ENCODE data around the gene SERPINA10.
"Not testable (repeated sequence)": the region's sequence is repeated elsewhere in the genome, so short reads cannot be mapped to it uniquely, and the experiment has no call there.

Gene SERPINA10

DNA sequence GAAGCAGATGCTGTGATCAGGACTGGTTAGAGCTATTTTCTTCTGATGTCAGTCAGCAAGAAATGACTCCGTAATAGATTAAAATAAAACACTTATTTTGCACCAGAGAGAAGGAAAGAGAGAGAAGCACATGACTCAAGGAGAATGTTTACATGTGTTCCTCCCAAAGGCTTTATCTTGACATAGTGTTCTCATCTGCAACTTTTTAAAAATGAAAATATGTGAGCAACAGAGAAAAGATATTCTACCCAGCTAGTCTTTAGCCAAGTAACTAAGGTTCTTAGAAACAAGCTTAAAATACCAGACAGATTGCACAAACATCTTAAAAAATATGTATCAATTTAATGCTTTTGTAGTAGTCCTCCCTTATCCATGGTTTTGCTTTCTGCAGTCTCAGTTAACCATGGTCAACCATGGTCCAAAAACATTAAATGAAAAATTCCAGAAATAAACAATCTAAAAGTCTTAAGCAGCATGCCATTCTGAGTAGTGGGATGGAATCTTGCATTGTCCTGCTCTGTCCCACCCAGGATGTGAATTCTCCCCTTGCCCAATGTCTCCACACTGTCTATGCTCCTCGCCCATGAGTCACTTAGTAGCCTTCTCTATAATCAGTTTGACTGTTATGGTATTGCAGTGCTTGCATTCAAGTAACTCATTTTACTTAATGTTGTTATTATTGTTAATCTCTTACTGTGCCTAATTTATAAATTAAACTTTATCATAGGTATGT lies 9.9 kb downstream of the SERPINA10 start:
- no peaks in the 10 kb centered on the region for H3K9me3 ChIP-seq (ENCODE audit: control insufficient read depth, insufficient read depth, low read length)
- H3K27me3 ChIP-seq (ENCODE audit: control insufficient read depth, low read length) = peaks cover 9% of the 10 kb centered on the region
- no peak overlapping the region for H3K4me3 ChIP-seq (ENCODE audit: low read length)
- no peaks in the 10 kb centered on the region for H3K36me3 ChIP-seq (ENCODE audit: control insufficient read depth, low read length)
- H3K79me2 ChIP-seq (ENCODE audit: control insufficient read depth, low read length) = no peaks in the 10 kb centered on the region
- H3K4me2 ChIP-seq (ENCODE audit: low read length) = no peak overlapping the region
- no peaks in the 10 kb centered on the region for H3K9me2 ChIP-seq (replicated peaks; ENCODE audit: control insufficient read depth, low read length)
- TF ChIP-seq, protein P1, sequence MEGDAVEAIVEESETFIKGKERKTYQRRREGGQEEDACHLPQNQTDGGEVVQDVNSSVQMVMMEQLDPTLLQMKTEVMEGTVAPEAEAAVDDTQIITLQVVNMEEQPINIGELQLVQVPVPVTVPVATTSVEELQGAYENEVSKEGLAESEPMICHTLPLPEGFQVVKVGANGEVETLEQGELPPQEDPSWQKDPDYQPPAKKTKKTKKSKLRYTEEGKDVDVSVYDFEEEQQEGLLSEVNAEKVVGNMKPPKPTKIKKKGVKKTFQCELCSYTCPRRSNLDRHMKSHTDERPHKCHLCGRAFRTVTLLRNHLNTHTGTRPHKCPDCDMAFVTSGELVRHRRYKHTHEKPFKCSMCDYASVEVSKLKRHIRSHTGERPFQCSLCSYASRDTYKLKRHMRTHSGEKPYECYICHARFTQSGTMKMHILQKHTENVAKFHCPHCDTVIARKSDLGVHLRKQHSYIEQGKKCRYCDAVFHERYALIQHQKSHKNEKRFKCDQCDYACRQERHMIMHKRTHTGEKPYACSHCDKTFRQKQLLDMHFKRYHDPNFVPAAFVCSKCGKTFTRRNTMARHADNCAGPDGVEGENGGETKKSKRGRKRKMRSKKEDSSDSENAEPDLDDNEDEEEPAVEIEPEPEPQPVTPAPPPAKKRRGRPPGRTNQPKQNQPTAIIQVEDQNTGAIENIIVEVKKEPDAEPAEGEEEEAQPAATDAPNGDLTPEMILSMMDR (IDR thresholded peaks at IDR 0.05; ENCODE audit: low read depth, low read length, poor library complexity, severe bottlenecking) = no peak
- no peak for TF ChIP-seq EZH2phosphoT487 (IDR thresholded peaks at IDR 0.05; ENCODE audit: borderline replicate concordance, low read length)
- H3K27ac ChIP-seq (ENCODE audit: low read depth, low read length) = no peak overlapping the region
- H3F3A ChIP-seq (ENCODE audit: control insufficient read depth, insufficient read depth) = no peaks in the 10 kb centered on the region
- no peaks in the 10 kb centered on the region for H4K20me1 ChIP-seq (ENCODE audit: control insufficient read depth, insufficient read depth, low read depth, low read length)
- no peaks in the 10 kb centered on the region for H3K4me1 ChIP-seq (ENCODE audit: control insufficient read depth, low read length)

- H3K79me2 ChIP-seq (ENCODE audit: control insufficient read depth, low read length) = no peaks in the 10 kb centered on the region
- no peaks in the 10 kb centered on the region for H3K9me3 ChIP-seq (ENCODE audit: control insufficient read depth, insufficient read depth, low read length)
- no peak overlapping the region for H3K4me2 ChIP-seq (ENCODE audit: low read length)
- no peak for TF ChIP-seq EZH2phosphoT487 (IDR thresholded peaks at IDR 0.05; ENCODE audit: borderline replicate concordance, low read length)
- TF ChIP-seq, protein P1 (IDR thresholded peaks at IDR 0.05; ENCODE audit: low read depth, low read length, poor library complexity, severe bottlenecking) = no peak
- no peaks in the 10 kb centered on the region for H3F3A ChIP-seq (ENCODE audit: control insufficient read depth, insufficient read depth)
- H3K36me3 ChIP-seq (ENCODE audit: control insufficient read depth, low read length) = no peaks in the 10 kb centered on the region
- no peak overlapping the region for H3K4me3 ChIP-seq (ENCODE audit: low read length)
- H3K4me1 ChIP-seq (ENCODE audit: control insufficient read depth, low read length) = no peaks in the 10 kb centered on the region
- peaks cover 6% of the 10 kb centered on the region for H3K27me3 ChIP-seq (ENCODE audit: control insufficient read depth, low read length)
- H4K20me1 ChIP-seq (ENCODE audit: control insufficient read depth, insufficient read depth, low read depth, low read length) = no peaks in the 10 kb centered on the region
- H3K9me2 ChIP-seq (replicated peaks; ENCODE audit: control insufficient read depth, low read length) = no peaks in the 10 kb centered on the region
- H3K27ac ChIP-seq (ENCODE audit: low read depth, low read length) = no peak overlapping the region
Observed at GRCh38 chr14:94278731-94279130, 14.3 kb downstream of the SERPINA10 start.

GRCh38 chr14:94276898-94277561 lies 16.0 kb downstream of the SERPINA10 start:
- H3K4me3 ChIP-seq (ENCODE audit: low read length); H3K27me3 ChIP-seq (ENCODE audit: control insufficient read depth, low read length); H3K4me1 ChIP-seq (ENCODE audit: control insufficient read depth, low read length); H3K36me3 ChIP-seq (ENCODE audit: control insufficient read depth, low read length); H3K27ac ChIP-seq (ENCODE audit: low read depth, low read length); H3K9me2 ChIP-seq (replicated peaks; ENCODE audit: control insufficient read depth, low read length); H3K9me3 ChIP-seq (ENCODE audit: control insufficient read depth, insufficient read depth, low read length); H3F3A ChIP-seq (ENCODE audit: control insufficient read depth, insufficient read depth); H3K79me2 ChIP-seq (ENCODE audit: control insufficient read depth, low read length); H4K20me1 ChIP-seq (ENCODE audit: control insufficient read depth, insufficient read depth, low read depth, low read length); H3K4me2 ChIP-seq (ENCODE audit: low read length): not testable (repeated sequence)

GRCh38 chr14:94269156-94269555 lies 23.9 kb downstream of the SERPINA10 start:
- no peaks in the 10 kb centered on the region for H3K79me2 ChIP-seq (ENCODE audit: control insufficient read depth, low read length)
- no peak overlapping the region for H3K4me2 ChIP-seq (ENCODE audit: low read length)
- TF ChIP-seq, protein P1 (IDR thresholded peaks at IDR 0.05; ENCODE audit: low read depth, low read length, poor library complexity, severe bottlenecking) = no peak
- TF ChIP-seq EZH2phosphoT487 (IDR thresholded peaks at IDR 0.05; ENCODE audit: borderline replicate concordance, low read length) = no peak
- H3K9me2 ChIP-seq (replicated peaks; ENCODE audit: control insufficient read depth, low read length) = no peaks in the 10 kb centered on the region
- no peak overlapping the region for H3K27ac ChIP-seq (ENCODE audit: low read depth, low read length)
- H3K9me3 ChIP-seq (ENCODE audit: control insufficient read depth, insufficient read depth, low read length) = no peaks in the 10 kb centered on the region
- H4K20me1 ChIP-seq (ENCODE audit: control insufficient read depth, insufficient read depth, low read depth, low read length) = no peaks in the 10 kb centered on the region
- H3K36me3 ChIP-seq (ENCODE audit: control insufficient read depth, low read length) = no peaks in the 10 kb centered on the region
- H3K27me3 ChIP-seq (ENCODE audit: control insufficient read depth, low read length) = 0 out of 2 replicates have a peak, but pooled peaks cover 5% of the 10 kb centered on the region
- no peak overlapping the region for H3K4me3 ChIP-seq (ENCODE audit: low read length)
- H3F3A ChIP-seq (ENCODE audit: control insufficient read depth, insufficient read depth) = no peaks in the 10 kb centered on the region
- H3K4me1 ChIP-seq (ENCODE audit: control insufficient read depth, low read length) = no peaks in the 10 kb centered on the region

GRCh38 chr14:94268582-94268981 lies 24.5 kb downstream of the SERPINA10 start:
- H4K20me1 ChIP-seq (ENCODE audit: control insufficient read depth, insufficient read depth, low read depth, low read length); H3K4me1 ChIP-seq (ENCODE audit: control insufficient read depth, low read length); H3K9me3 ChIP-seq (ENCODE audit: control insufficient read depth, insufficient read depth, low read length); H3K36me3 ChIP-seq (ENCODE audit: control insufficient read depth, low read length); H3K27me3 ChIP-seq (ENCODE audit: control insufficient read depth, low read length); H3K27ac ChIP-seq (ENCODE audit: low read depth, low read length); H3K9me2 ChIP-seq (replicated peaks; ENCODE audit: control insufficient read depth, low read length); H3K79me2 ChIP-seq (ENCODE audit: control insufficient read depth, low read length); H3K4me3 ChIP-seq (ENCODE audit: low read length); H3K4me2 ChIP-seq (ENCODE audit: low read length); H3F3A ChIP-seq (ENCODE audit: control insufficient read depth, insufficient read depth): not testable (repeated sequence)

Data from DOHH2 (cell line).